DOHH2 (cell line): ENCODE results near the gene KCNMA1.

Experiments
- H3F3A ChIP-seq: fragments of 200-600 bp; sonication (generic), shearing (Covaris generic); 2 replicates; pipeline ENCODE4 v1.6.0; 2016; ENCODE audit warnings: antibody characterized with exemption, mild to moderate bottlenecking; ENCODE audit not compliant: control insufficient read depth, insufficient read depth
- H3K27ac ChIP-seq: fragments of 200-600 bp; sonication (generic); 2 replicates; pipeline ENCODE4 v1.5.1; 2014; ENCODE audit warnings: low read depth, mild to moderate bottlenecking, low read length, moderate library complexity
- H3K27me3 ChIP-seq: fragments of 200-600 bp; sonication (generic); 2 replicates; pipeline ENCODE4 v1.6.1; 2014; ENCODE audit warnings: mild to moderate bottlenecking, low read length, mixed read lengths; ENCODE audit not compliant: control insufficient read depth
- H3K36me3 ChIP-seq: fragments of 200-600 bp; sonication (generic); 2 replicates; pipeline ENCODE4 v1.6.1; 2014; ENCODE audit warnings: mild to moderate bottlenecking, low read length, moderate library complexity, mixed read lengths; ENCODE audit not compliant: control insufficient read depth
- H3K4me1 ChIP-seq: fragments of 200-600 bp; sonication (generic); 2 replicates; pipeline ENCODE4 v1.6.1; 2014; ENCODE audit warnings: mild to moderate bottlenecking, low read length, mixed read lengths; ENCODE audit not compliant: control insufficient read depth
- H3K4me2 ChIP-seq: fragments of 200-600 bp; sonication (generic); 2 replicates; pipeline ENCODE4 v1.6.0; 2014; ENCODE audit warnings: mild to moderate bottlenecking, low read length, moderate library complexity
- H3K4me3 ChIP-seq: fragments of 200-600 bp; sonication (generic); 2 replicates; pipeline ENCODE4 v1.5.1; 2014; ENCODE audit warnings: mild to moderate bottlenecking, low read length, mixed read lengths
- H3K79me2 ChIP-seq: fragments of 200-600 bp; sonication (generic); 2 replicates; pipeline ENCODE4 v1.6.1; 2014; ENCODE audit warnings: mild to moderate bottlenecking, low read length, mixed read lengths; ENCODE audit not compliant: control insufficient read depth
- H3K9me2 ChIP-seq: fragments of 200-600 bp; sonication (generic); replicated peaks from 2 replicates; pipeline ENCODE4 v1.6.1; 2014; ENCODE audit warnings: mild to moderate bottlenecking, low read length, mixed read lengths; ENCODE audit not compliant: control insufficient read depth
- H3K9me3 ChIP-seq: fragments of 200-600 bp; sonication (generic); 2 replicates; pipeline ENCODE4 v1.6.1; 2014; ENCODE audit warnings: antibody characterized with exemption, low read length, mixed read lengths; ENCODE audit not compliant: control insufficient read depth, insufficient read depth
- H4K20me1 ChIP-seq: fragments of 200-600 bp; sonication (generic); 2 replicates; pipeline ENCODE4 v1.6.0; 2014; ENCODE audit warnings: low read depth, mild to moderate bottlenecking, antibody characterized with exemption, low read length, moderate library complexity; ENCODE audit not compliant: control insufficient read depth, insufficient read depth
- EZH2phosphoT487 ChIP-seq: fragments of 200-600 bp; sonication (generic); IDR thresholded peaks from 2 replicates; pipeline ENCODE4 v1.6.1; 2017; ENCODE audit warnings: borderline replicate concordance, mild to moderate bottlenecking, antibody characterized with exemption, low read length, moderate library complexity, mixed read lengths
- TF ChIP-seq, protein P1 (sequence below): fragments of 200-600 bp; sonication (generic); IDR thresholded peaks from one replicate; pipeline ENCODE4 v1.5.1; 2014; ENCODE audit warnings: antibody characterized with exemption, mild to moderate bottlenecking, low read depth, low read length; ENCODE audit not compliant: poor library complexity, severe bottlenecking

The KCNMA1 gene

DNA sequence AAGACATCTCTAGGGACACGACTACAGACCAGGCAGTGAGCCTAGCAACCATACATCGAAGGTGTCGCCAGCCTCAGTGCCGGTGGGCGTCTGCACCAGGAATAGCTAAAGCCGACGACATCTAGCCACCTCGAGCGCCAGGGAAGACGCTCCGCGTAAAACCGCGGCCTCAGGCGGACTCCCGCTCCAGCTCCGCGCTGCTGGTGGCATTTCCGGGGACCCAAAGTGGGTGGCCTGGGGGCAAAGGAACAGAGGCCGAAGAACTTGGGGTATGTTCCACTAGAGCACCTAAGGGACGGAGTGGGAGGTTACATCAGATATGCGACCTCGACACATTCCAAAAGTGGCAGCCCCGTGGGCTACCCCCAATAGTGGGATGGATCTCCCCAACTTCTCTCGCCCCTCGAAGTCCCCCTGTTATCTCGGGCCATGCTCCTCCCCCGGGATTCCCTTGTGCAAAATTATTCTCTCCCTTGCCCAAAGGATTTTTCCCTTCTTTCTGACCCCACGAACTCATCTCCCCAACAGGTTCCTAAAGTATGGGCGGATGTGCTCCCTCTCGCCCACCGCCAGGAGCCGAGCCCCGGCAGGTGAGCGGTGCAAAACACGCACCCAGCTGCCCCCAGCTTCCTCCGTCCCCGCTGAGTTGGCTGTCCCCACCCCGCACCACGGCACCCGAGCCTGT, 1.2 kb downstream of the KCNMA1 start:
- no peaks in the 10 kb centered on the region for H3K9me3 ChIP-seq
- H3K4me3 ChIP-seq: no peak overlapping the region
- TF ChIP-seq EZH2phosphoT487: no peak
- TF ChIP-seq, protein P1, sequence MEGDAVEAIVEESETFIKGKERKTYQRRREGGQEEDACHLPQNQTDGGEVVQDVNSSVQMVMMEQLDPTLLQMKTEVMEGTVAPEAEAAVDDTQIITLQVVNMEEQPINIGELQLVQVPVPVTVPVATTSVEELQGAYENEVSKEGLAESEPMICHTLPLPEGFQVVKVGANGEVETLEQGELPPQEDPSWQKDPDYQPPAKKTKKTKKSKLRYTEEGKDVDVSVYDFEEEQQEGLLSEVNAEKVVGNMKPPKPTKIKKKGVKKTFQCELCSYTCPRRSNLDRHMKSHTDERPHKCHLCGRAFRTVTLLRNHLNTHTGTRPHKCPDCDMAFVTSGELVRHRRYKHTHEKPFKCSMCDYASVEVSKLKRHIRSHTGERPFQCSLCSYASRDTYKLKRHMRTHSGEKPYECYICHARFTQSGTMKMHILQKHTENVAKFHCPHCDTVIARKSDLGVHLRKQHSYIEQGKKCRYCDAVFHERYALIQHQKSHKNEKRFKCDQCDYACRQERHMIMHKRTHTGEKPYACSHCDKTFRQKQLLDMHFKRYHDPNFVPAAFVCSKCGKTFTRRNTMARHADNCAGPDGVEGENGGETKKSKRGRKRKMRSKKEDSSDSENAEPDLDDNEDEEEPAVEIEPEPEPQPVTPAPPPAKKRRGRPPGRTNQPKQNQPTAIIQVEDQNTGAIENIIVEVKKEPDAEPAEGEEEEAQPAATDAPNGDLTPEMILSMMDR: no peak

DNA sequence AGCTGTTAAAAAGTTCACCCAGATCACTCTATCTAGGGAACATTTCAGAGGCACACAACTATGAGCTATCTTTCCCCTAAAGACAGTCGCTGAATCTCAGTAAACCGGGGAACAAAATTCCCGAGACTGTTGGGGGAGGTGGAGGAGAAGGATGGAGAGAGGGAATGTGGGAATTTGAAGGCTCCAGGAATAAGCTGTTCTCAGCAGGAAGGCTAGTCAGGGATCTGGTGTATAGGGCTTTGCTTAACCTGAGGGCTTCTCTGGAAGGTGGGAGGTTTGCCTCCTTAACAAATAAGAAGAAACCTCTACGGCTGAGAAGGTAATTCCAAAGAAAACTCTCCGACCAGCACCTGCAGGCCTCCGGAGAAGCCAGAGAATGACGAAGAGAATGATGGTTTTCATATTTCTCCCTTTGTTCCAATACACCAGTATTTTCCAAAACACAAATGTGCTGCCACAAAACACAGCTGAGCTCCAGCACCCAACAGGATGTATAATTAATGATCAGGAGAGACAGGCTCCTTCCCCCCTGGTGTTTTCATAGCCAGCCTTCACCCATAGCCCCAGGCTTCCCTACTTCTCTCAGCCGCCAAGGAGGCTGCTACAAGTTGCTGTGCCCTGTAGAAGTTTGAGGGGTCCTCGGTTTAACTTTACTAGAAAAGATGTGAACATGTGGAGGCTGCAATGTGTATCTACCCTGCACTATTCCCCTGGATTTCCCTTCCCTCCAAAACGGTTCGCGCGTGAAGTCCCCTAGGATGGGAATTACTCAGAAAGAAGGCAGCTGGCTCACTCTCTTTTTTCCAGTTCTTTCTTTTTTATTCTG, 2.0 kb downstream of the KCNMA1 start:
- no peaks in the 10 kb centered on the region for H3K36me3 ChIP-seq
- H3K27me3 ChIP-seq: peaks cover 36% of the 10 kb centered on the region
- H3K79me2 ChIP-seq: no peaks in the 10 kb centered on the region
- H3K9me3 ChIP-seq: no peaks in the 10 kb centered on the region
- no peaks in the 10 kb centered on the region for H3K9me2 ChIP-seq
- H3F3A ChIP-seq: no peaks in the 10 kb centered on the region
- H3K4me1 ChIP-seq: no peaks in the 10 kb centered on the region
- H3K4me2 ChIP-seq: no peak overlapping the region
- no peak overlapping the region for H3K4me3 ChIP-seq
- no peak overlapping the region for H3K27ac ChIP-seq
- TF ChIP-seq, protein P1: no peak
- no peak for TF ChIP-seq EZH2phosphoT487
- no peaks in the 10 kb centered on the region for H4K20me1 ChIP-seq

More for the DNA sequence above, 1.2 kb downstream of the KCNMA1 start:
- peaks cover 36% of the 10 kb centered on the region for H3K27me3 ChIP-seq
- no peaks in the 10 kb centered on the region for H3F3A ChIP-seq
- H3K36me3 ChIP-seq: no peaks in the 10 kb centered on the region
- H3K4me1 ChIP-seq: no peaks in the 10 kb centered on the region
- no peak overlapping the region for H3K27ac ChIP-seq
- H3K9me2 ChIP-seq: no peaks in the 10 kb centered on the region
- H3K79me2 ChIP-seq: no peaks in the 10 kb centered on the region
- no peak overlapping the region for H3K4me2 ChIP-seq
- H4K20me1 ChIP-seq: no peaks in the 10 kb centered on the region

DNA sequence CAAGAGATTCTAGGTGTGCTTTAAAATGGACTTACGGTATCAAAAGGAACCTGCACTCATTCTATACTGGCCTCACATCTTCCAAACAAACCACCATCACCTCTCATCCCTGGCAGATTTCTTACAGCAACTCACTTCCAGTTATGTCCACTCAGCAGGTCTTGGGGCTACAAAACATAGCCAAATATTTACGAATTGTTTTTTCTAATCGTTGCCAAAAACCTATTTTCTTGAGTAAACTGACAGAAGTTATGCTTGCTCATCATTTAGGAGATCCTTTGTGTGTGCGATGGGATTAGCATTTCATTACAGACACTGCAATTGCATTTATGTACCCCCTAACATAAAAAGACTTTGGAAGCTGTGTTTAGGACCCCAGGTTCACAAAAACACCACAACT, 2.7 kb downstream of the KCNMA1 start:
- H3K9me2 ChIP-seq: no peaks in the 10 kb centered on the region
- H3K9me3 ChIP-seq: no peaks in the 10 kb centered on the region
- H3K27ac ChIP-seq: no peak overlapping the region
- H3K79me2 ChIP-seq: no peaks in the 10 kb centered on the region
- H3F3A ChIP-seq: no peaks in the 10 kb centered on the region
- H3K4me1 ChIP-seq: no peaks in the 10 kb centered on the region
- no peak overlapping the region for H3K4me2 ChIP-seq
- no peak overlapping the region for H3K4me3 ChIP-seq
- no peak for TF ChIP-seq EZH2phosphoT487
- TF ChIP-seq, protein P1: no peak
- no peaks in the 10 kb centered on the region for H3K36me3 ChIP-seq
- H4K20me1 ChIP-seq: no peaks in the 10 kb centered on the region
- peaks cover 36% of the 10 kb centered on the region for H3K27me3 ChIP-seq
